ENCODE results near the gene TRIM24.

DNA sequence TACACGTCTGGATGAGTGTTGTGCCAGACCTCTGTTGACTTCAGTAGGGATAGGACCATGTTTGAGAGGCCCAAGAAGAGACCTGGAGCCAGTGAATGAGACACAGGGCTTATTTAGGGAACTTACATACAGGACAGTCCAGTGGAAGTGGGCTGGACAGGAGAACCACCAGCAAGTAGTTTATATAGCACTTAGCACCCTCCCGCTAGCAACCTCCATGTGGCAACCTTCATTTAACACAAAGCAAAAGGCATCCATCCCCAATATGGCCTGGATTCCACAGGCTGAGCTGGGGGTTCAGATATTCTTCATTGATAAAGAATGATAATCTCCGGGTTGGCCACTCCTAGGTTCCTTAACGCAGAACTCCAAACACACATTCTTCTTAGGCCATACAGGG is 93.7 kb downstream of the TRIM24 start:
- TF ChIP-seq, protein P1, sequence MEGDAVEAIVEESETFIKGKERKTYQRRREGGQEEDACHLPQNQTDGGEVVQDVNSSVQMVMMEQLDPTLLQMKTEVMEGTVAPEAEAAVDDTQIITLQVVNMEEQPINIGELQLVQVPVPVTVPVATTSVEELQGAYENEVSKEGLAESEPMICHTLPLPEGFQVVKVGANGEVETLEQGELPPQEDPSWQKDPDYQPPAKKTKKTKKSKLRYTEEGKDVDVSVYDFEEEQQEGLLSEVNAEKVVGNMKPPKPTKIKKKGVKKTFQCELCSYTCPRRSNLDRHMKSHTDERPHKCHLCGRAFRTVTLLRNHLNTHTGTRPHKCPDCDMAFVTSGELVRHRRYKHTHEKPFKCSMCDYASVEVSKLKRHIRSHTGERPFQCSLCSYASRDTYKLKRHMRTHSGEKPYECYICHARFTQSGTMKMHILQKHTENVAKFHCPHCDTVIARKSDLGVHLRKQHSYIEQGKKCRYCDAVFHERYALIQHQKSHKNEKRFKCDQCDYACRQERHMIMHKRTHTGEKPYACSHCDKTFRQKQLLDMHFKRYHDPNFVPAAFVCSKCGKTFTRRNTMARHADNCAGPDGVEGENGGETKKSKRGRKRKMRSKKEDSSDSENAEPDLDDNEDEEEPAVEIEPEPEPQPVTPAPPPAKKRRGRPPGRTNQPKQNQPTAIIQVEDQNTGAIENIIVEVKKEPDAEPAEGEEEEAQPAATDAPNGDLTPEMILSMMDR (conservative IDR thresholded peaks at IDR 0.05; ENCODE audit: low read depth, low read length) = no peak
- TF ChIP-seq EZH2 (IDR thresholded peaks at IDR 0.05; ENCODE audit: borderline replicate concordance, low read depth, low read length, poor library complexity, severe bottlenecking) = no peak

All from A673 (cell line).